Measurements from ENCODE around the gene RABL3.

The RABL3 gene

GRCh38 chr3:120693439-120694171 lies 48.7 kb downstream of the RABL3 start:
- no peak for TF ChIP-seq CTCF (conservative IDR thresholded peaks at IDR 0.05)
- peak overlapping the region; percentile 83 for H3K27ac ChIP-seq

GRCh38 chr3:120689395-120689794 lies 52.9 kb downstream of the RABL3 start:
- no peak for TF ChIP-seq CTCF (conservative IDR thresholded peaks at IDR 0.05)
- peak overlapping the region; percentile 69 for H3K27ac ChIP-seq

GRCh38 chr3:120688121-120688520 lies 54.2 kb downstream of the RABL3 start:
- TF ChIP-seq CTCF (conservative IDR thresholded peaks at IDR 0.05) = no peak
- H3K27ac ChIP-seq = peak overlapping the region; percentile 69

GRCh38 chr3:120685411-120685810 lies 56.9 kb downstream of the RABL3 start:
- no peak for TF ChIP-seq CTCF (conservative IDR thresholded peaks at IDR 0.05)
- peak overlapping the region; percentile 100 for H3K27ac ChIP-seq

- peak overlapping the region; percentile 100 for H3K27ac ChIP-seq
- TF ChIP-seq CTCF (conservative IDR thresholded peaks at IDR 0.05) = no peak
Observed at GRCh38 chr3:120684896-120685295, 57.4 kb downstream of the RABL3 start.

GRCh38 chr3:120683671-120684301 lies 58.5 kb downstream of the RABL3 start:
- H3K27ac ChIP-seq = peak overlapping the region; percentile 100
- no peak for TF ChIP-seq CTCF (conservative IDR thresholded peaks at IDR 0.05)

GRCh38 chr3:120683213-120683612 lies 59.1 kb downstream of the RABL3 start:
- peak overlapping the region; percentile 100 for H3K27ac ChIP-seq
- no peak for TF ChIP-seq CTCF (conservative IDR thresholded peaks at IDR 0.05)
